ENCODE measurements around the gene SPATA46. TPM values are rescaled to one million over a fixed set of nuclear protein-coding genes. Genes with fewer than 3 reads are reported as not detected.

Gene SPATA46
- total RNA-seq, 2 experiments from 2014 or later: not detected

GRCh38 chr1:162381941-162382750 lies 5.5 kb upstream of the SPATA46 start:
- intact Hi-C loops (cut with micrococcal nuclease; ENCODE audit: unreplicated experiment): no loop called here
- Histone ChIP-seq H3K27ac (ENCODE audit: low read depth, low read length, poor library complexity, severe bottlenecking) (no peak overlapping the region), H4K20me1 (ENCODE audit: insufficient read depth, low read length) (no peaks in the 10 kb centered on the region), H3K4me1 (ENCODE audit: insufficient read depth, low read length, poor library complexity, severe bottlenecking) (no peaks in the 10 kb centered on the region), H3K4me3 (ENCODE audit: low read depth, low read length, poor library complexity, severe bottlenecking) (no peak overlapping the region), H2AFZ (ENCODE audit: low read length) (no peak overlapping the region), H3K79me2 (ENCODE audit: insufficient read depth, low read depth, low read length) (no peaks in the 10 kb centered on the region), H3K9me2 (ENCODE audit: insufficient read depth, low read length) (no peaks in the 10 kb centered on the region), H3K9me3 (ENCODE audit: low read length) (no peaks in the 10 kb centered on the region), H3K4me2 (ENCODE audit: low read length) (no peak overlapping the region), H3K36me3 (ENCODE audit: insufficient read depth, low read length) (no peaks in the 10 kb centered on the region)
- TF ChIP-seq EZH2phosphoT487 (IDR thresholded peaks at IDR 0.05; ENCODE audit: borderline replicate concordance, low read depth, low read length): no peak
- TF ChIP-seq, protein P1, sequence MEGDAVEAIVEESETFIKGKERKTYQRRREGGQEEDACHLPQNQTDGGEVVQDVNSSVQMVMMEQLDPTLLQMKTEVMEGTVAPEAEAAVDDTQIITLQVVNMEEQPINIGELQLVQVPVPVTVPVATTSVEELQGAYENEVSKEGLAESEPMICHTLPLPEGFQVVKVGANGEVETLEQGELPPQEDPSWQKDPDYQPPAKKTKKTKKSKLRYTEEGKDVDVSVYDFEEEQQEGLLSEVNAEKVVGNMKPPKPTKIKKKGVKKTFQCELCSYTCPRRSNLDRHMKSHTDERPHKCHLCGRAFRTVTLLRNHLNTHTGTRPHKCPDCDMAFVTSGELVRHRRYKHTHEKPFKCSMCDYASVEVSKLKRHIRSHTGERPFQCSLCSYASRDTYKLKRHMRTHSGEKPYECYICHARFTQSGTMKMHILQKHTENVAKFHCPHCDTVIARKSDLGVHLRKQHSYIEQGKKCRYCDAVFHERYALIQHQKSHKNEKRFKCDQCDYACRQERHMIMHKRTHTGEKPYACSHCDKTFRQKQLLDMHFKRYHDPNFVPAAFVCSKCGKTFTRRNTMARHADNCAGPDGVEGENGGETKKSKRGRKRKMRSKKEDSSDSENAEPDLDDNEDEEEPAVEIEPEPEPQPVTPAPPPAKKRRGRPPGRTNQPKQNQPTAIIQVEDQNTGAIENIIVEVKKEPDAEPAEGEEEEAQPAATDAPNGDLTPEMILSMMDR (conservative IDR thresholded peaks at IDR 0.05; ENCODE audit: low read length): no peak
- BruUV-seq (replicated peaks): no TSS peak
- POLR2A ChIA-PET: interaction anchor here (0.8 kb wide), 1 partner anchor 10 kb away, joined by 3 read pairs; no protein-coding TSS in a partner anchor
- DNase-seq (ENCODE audit: low spot score): no peak
- CTCF ChIA-PET (ENCODE audit: unreplicated experiment): no interaction called here

DNA sequence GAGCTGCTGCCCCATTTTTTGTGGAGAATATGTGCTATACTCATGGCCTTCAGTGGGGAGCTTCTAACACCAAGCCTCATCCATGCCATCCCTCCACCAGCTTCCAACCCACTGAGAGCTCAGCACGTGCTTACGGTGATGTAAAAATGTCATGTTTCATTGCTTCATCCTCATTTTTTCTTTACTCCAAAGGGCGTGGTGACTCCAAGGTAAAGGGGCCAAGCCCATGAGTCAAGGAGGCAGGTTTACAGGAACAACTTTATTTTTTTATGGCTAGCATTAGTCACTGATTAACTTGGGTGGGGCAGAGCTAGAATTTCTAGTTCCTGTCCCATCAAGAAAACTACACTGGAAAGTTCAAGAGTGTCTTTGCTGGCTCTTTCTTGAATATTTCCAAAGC lies 4.7 kb upstream of the SPATA46 start, which contains the start of gene C1orf226:
C1orf226 (plus strand) TSS at position 346 of the 400 bp plus-strand sequence. CDS start 174 bp downstream, outside the sequence.
- no peaks in the 10 kb centered on the region for H3K79me2 ChIP-seq (ENCODE audit: insufficient read depth, low read depth, low read length)
- CTCF ChIA-PET (ENCODE audit: unreplicated experiment): no interaction called here
- no peak within 1 kb of the TSS for H3K4me2 ChIP-seq (ENCODE audit: low read length)
- TF ChIP-seq, protein P1 (conservative IDR thresholded peaks at IDR 0.05; ENCODE audit: low read length): no peak
- no peak for TF ChIP-seq EZH2phosphoT487 (IDR thresholded peaks at IDR 0.05; ENCODE audit: borderline replicate concordance, low read depth, low read length)
- H4K20me1 ChIP-seq (ENCODE audit: insufficient read depth, low read length): no peaks in the 10 kb centered on the region
- H2AFZ ChIP-seq (ENCODE audit: low read length): no peak within 1 kb of the TSS
- H3K27ac ChIP-seq (ENCODE audit: low read depth, low read length, poor library complexity, severe bottlenecking): no peak within 1 kb of the TSS
- POLR2A ChIA-PET: no interaction called here
- H3K4me3 ChIP-seq (ENCODE audit: low read depth, low read length, poor library complexity, severe bottlenecking): no peak within 1 kb of the TSS
- no peaks in the 10 kb centered on the region for H3K4me1 ChIP-seq (ENCODE audit: insufficient read depth, low read length, poor library complexity, severe bottlenecking)
- no peaks in the 10 kb centered on the region for H3K36me3 ChIP-seq (ENCODE audit: insufficient read depth, low read length)
- no peaks in the 10 kb centered on the region for H3K9me3 ChIP-seq (ENCODE audit: low read length)
- intact Hi-C loops (cut with micrococcal nuclease; ENCODE audit: unreplicated experiment): no loop called here
- BruUV-seq (replicated peaks): no TSS peak
- no peaks in the 10 kb centered on the region for H3K9me2 ChIP-seq (ENCODE audit: insufficient read depth, low read length)
- no peak for DNase-seq (ENCODE audit: low spot score)
